Measurements from ENCODE around the gene MUC4. TPM values are rescaled to one million over a fixed set of nuclear protein-coding genes. Genes with fewer than 3 reads are reported as not detected.
"Not testable (repeated sequence)": the region's sequence is repeated elsewhere in the genome, so short reads cannot be mapped to it uniquely, and the experiment has no call there.

MUC4 gene
- total RNA-seq, 2 donors from 2014 or later = 0.34 to 0.42 TPM

DNA sequence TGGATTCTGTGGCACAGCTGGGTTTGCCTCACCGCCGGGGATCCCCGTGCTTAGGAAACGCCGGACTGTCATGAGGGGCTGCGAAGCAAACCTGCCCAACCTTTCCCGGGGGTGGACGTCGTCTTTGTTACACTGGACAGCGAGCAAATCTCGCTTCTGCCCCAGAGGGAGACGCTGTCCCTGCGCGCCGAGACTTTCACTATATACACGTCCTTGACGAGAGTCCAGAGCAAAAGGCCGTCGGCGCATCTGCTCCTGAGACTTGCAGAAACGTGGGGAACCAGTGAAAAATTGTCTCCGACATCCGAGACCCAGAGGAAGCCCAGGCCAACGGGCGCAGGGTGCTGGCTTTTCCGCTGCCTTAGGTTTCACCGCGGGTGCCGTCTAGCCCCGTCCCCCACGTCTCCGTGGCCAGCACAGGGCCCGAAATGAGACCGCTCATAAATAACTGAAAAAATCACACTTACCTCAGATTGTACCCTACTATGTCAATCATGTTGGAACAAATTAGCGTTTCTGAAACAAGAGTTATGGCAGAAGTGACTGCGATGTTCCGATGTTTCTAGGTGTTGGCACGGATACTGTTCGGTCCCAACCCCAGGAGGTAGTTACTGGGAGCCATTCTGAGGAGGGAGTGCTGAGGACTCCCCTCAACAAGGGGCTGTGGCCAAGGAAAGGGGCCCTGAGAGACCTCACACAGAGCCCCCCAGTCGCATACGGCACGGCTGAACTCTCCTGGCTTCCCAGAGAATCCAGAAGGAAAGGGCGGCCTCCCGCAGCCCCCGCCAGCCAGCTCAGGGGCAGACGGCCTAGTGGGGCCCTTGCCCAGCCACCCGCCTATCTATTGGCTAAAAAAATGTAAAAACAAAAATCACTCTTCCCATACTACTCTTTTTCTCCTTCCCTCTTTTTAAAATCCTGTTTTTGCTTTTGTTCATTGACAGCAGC is 14.4 kb upstream of the MUC4 start:
- Mint-ChIP-seq H3K4me1 (ENCODE audit: low read depth) (no peaks in the 10 kb centered on the region), H3K4me3 (no peak overlapping the region), H3K27ac (no peak overlapping the region), H3K36me3 (ENCODE audit: insufficient read depth in 2 of 2) (no peaks in the 10 kb centered on the region), H3K27me3 (ENCODE audit: low read depth) (no peaks in the 10 kb centered on the region), H3K9me3 (no peaks in the 10 kb centered on the region)
- DNase-seq = no peak
- ATAC-seq (replicated peaks in 1 of 2) = no peak

DNA sequence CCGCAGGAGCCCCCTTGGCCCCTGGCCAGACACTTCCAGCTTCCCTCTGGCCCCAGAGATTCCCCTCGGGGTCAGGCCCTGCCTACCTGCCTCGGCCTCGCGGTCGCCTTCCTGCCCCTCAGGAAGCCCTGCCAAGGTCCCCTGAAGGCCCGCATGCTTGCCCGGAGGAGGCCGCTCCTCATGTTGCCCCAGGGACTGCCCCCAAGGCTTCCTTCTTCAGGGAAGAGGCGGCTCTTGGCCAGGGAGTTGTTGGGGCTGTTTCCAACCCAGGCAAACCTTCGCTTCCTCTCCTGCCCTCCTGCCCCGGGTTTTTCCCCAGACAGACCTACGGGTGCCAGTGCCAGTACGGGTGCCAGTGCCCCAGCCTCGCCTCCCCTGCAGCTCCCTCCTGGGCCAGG is 13.5 kb upstream of the MUC4 start:
- no peaks in the 10 kb centered on the region for H3K27me3 Mint-ChIP-seq (ENCODE audit: low read depth)
- no peaks in the 10 kb centered on the region for H3K4me1 Mint-ChIP-seq (ENCODE audit: low read depth)
- H3K9me3 Mint-ChIP-seq = no peaks in the 10 kb centered on the region
- no peak overlapping the region for H3K27ac Mint-ChIP-seq
- no peak overlapping the region for H3K4me3 Mint-ChIP-seq
- H3K36me3 Mint-ChIP-seq (ENCODE audit: insufficient read depth in 2 of 2) = no peaks in the 10 kb centered on the region
- no peak for DNase-seq
- no peak for ATAC-seq (replicated peaks in 1 of 2)

DNA sequence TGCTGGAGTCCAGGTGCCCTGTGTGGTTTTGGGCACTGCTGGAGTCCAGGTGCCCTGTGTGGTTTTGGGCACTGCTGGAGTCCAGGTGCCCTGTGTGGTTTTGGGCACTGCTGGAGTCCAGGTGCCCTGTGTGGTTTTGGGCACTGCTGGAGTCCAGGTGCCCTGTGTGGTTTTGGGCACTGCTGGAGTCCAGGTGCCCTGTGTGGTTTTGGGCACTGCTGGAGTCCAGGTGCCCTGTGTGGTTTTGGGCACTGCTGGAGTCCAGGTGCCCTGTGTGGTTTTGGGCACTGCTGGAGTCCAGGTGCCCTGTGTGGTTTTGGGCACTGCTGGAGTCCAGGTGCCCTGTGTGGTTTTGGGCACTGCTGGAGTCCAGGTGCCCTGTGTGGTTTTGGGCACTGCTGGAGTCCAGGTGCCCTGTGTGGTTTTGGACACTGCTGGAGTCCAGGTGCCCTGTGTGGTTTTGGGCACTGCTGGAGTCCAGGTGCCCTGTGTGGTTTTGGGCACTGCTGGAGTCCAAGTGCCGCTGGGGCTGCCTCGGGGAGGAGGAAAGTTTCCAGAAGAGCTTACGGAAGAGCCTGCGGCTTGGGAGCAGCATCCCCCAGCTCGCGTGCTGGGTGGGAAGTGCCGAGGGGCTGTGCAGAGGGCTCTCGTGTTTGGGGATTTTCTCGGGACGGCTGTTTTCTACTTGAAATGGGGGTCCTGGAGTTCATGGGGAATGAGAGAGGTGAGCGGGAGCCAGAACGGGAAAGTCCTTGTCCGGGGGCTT is 12.9 kb upstream of the MUC4 start:
- ATAC-seq (replicated peaks in 1 of 2); H3K4me1 Mint-ChIP-seq (ENCODE audit: low read depth); DNase-seq; H3K27me3 Mint-ChIP-seq (ENCODE audit: low read depth); H3K4me3 Mint-ChIP-seq; H3K9me3 Mint-ChIP-seq; H3K27ac Mint-ChIP-seq; H3K36me3 Mint-ChIP-seq (ENCODE audit: insufficient read depth in 2 of 2): not testable (repeated sequence)

DNA sequence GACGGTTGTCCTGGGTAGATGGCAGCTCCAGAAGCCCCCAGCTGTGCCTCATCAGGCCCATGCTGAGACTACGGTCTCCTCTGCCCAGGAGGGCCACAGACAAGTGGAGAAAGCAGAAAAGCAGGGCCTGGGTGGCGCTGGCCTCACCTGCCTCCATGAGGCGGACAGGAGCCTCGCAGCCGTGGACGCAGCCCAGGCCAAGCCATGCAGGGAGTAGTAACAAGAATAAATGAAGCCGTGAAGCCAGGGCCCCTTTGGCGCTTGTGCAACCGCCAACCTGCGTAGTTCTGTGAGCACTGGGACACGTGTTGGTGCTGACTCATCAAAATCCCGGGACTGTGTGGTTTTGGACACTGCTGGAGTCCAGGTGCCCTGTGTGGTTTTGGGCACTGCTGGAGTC is 12.3 kb upstream of the MUC4 start:
- no peak for DNase-seq
- Mint-ChIP-seq H3K36me3 (ENCODE audit: insufficient read depth in 2 of 2) (no peaks in the 10 kb centered on the region), H3K27me3 (ENCODE audit: low read depth) (no peaks in the 10 kb centered on the region), H3K27ac (no peak overlapping the region), H3K9me3 (no peaks in the 10 kb centered on the region), H3K4me3 (no peak overlapping the region), H3K4me1 (ENCODE audit: low read depth) (no peaks in the 10 kb centered on the region)
- no peak for ATAC-seq (replicated peaks in 1 of 2)

DNA sequence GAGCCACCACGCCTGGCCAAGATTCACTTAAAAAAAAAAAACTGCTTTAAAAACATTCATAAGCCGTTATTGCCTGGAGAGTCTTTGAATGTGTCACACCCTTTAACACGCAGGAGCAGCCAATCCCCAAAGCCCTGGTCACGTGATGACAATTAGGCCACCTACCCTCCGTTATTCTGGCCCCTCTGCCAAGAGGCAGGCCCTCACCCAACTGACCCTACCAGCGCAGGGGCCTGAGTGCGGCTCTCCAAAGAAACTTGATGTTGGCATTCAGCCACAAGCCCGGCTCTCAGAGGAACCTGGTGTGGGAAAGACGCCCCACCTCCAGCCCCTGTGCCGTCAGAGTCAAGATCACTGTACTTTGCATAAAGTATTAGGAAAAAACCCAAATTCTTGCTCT is 11.6 kb upstream of the MUC4 start:
- no peak overlapping the region for H3K27ac Mint-ChIP-seq
- H3K9me3 Mint-ChIP-seq = no peaks in the 10 kb centered on the region
- no peaks in the 10 kb centered on the region for H3K4me1 Mint-ChIP-seq (ENCODE audit: low read depth)
- no peaks in the 10 kb centered on the region for H3K36me3 Mint-ChIP-seq (ENCODE audit: insufficient read depth in 2 of 2)
- DNase-seq (no peak), ATAC-seq (replicated peaks in 1 of 2) (no peak)
- H3K4me3 Mint-ChIP-seq = no peak overlapping the region
- no peaks in the 10 kb centered on the region for H3K27me3 Mint-ChIP-seq (ENCODE audit: low read depth)

DNA sequence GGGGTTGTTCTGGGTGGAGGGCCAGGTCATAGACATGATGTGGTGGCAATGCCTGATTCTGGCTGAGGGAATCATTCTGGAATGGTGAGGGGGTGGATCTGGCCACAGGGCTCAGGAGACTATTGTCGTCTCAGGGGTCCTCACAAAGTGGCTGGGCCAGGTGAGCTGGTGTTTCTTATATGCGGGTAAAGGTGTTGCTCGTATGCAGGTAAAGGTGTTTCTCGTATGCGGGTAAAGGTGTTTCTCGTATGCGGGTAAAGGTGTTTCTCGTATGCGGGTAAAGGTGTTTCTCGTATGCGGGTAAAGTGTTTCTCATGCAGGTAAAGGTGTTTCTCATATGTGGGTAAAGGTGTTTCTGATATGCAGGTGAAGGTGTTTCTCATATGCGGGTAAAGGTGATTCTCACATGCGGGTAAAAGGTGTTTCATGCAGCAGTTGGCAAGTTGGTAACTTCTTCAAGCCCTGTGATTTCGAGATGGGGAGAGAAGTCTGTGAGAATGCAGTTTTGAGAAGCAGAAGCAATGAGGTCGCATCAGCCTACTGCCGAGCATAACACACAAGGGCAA is 10.5 kb upstream of the MUC4 start:
- no peaks in the 10 kb centered on the region for H3K27me3 Mint-ChIP-seq (ENCODE audit: low read depth)
- DNase-seq = no peak
- H3K9me3 Mint-ChIP-seq = no peaks in the 10 kb centered on the region
- H3K4me3 Mint-ChIP-seq = no peak overlapping the region
- no peaks in the 10 kb centered on the region for H3K36me3 Mint-ChIP-seq (ENCODE audit: insufficient read depth in 2 of 2)
- H3K27ac Mint-ChIP-seq = no peak overlapping the region
- no peak for ATAC-seq (replicated peaks in 1 of 2)
- no peaks in the 10 kb centered on the region for H3K4me1 Mint-ChIP-seq (ENCODE audit: low read depth)

DNA sequence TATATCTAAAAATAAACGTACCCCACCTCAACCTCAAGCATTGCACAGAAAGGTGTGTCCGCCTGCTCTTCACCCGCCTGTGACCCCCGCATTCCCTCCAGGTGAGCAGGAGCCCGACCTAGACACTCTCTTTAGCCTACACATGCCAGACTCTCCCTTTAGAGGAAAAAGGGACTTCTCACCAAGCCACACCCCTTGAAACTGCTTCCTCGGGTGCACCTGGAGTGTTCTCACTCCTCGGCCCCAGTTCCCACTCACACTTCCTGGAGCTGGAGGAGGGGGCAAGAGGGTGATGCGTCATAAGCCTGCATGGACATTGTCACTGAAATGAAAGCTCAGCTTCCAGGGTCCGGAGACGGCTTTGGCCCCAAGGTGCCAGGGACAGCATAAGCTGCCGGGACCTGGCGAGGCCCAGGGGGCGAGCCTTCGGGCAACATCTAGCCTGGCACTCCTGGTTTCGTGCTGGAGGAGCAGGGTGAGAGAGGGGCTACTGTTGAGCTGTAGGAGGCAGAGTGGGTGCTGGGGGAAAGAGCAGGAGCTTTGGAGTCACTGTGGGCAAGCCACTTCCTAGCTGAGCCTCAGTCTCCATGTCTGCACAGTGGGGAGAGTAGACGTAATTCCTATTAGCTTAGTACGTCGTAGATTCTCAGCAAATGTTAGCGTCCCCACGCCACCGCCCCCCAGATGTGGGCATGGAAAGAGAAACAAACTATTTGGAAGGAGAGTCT is 9.8 kb upstream of the MUC4 start:
- H3K27me3 Mint-ChIP-seq (ENCODE audit: low read depth) = no peaks in the 10 kb centered on the region

DNA sequence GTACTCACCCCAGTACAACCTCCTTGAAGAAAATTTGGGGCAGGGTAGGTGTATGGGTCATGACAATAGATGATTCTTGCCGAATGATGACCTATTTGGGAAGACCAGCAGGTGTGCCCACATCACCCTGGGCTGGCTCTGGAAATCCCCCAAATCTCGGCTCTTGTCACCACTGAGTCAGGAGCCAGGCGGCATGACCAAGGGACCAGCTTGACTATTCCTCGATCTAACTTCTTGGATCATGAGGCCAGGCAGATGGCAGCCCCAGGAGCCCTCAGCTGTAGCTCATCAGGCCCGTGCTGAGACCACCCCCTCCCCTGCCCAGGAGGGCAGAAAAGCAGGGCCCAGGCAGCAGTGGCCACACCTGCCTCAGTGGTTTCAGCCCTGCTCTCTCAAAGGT is 9.2 kb upstream of the MUC4 start:
- Mint-ChIP-seq H3K36me3 (ENCODE audit: insufficient read depth in 2 of 2) (no peaks in the 10 kb centered on the region), H3K4me1 (ENCODE audit: low read depth) (no peaks in the 10 kb centered on the region), H3K4me3 (no peak overlapping the region), H3K27ac (no peak overlapping the region), H3K9me3 (no peaks in the 10 kb centered on the region), H3K27me3 (ENCODE audit: low read depth) (no peaks in the 10 kb centered on the region)
- ATAC-seq (replicated peaks in 1 of 2) = no peak
- DNase-seq = no peak

More for the DNA sequence above, 9.8 kb upstream of the MUC4 start:
- Mint-ChIP-seq H3K36me3 (ENCODE audit: insufficient read depth in 2 of 2) (no peaks in the 10 kb centered on the region), H3K4me1 (ENCODE audit: low read depth) (no peaks in the 10 kb centered on the region), H3K9me3 (no peaks in the 10 kb centered on the region), H3K27ac (no peak overlapping the region), H3K4me3 (no peak overlapping the region)
- ATAC-seq (replicated peaks in 1 of 2) (no peak), DNase-seq (no peak)

DNA sequence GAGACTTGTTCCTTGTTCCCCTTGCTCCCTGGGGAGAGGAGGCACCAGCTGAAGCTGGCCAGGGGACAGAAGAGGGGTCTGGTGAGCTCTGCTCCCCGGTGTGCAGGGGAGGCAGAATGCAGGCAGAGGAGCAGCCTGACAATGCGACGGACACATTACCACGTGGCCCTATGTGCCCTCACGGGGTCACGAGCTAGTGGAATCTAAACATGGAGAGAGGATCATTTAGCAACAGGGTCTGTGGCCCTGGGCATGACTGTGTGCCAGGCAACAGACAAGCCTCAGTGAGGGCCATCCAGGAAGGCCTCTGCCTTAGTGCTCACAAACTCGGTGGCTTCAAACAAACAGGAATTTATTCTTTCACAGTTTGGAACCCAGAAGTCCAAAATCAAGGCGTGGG is 8.5 kb upstream of the MUC4 start:
- H3K4me3 Mint-ChIP-seq = no peak overlapping the region
- DNase-seq (no peak), ATAC-seq (replicated peaks in 1 of 2) (no peak)
- H3K27ac Mint-ChIP-seq = no peak overlapping the region
- H3K27me3 Mint-ChIP-seq (ENCODE audit: low read depth) = no peaks in the 10 kb centered on the region
- H3K36me3 Mint-ChIP-seq (ENCODE audit: insufficient read depth in 2 of 2) = no peaks in the 10 kb centered on the region
- H3K9me3 Mint-ChIP-seq = no peaks in the 10 kb centered on the region
- no peaks in the 10 kb centered on the region for H3K4me1 Mint-ChIP-seq (ENCODE audit: low read depth)

DNA sequence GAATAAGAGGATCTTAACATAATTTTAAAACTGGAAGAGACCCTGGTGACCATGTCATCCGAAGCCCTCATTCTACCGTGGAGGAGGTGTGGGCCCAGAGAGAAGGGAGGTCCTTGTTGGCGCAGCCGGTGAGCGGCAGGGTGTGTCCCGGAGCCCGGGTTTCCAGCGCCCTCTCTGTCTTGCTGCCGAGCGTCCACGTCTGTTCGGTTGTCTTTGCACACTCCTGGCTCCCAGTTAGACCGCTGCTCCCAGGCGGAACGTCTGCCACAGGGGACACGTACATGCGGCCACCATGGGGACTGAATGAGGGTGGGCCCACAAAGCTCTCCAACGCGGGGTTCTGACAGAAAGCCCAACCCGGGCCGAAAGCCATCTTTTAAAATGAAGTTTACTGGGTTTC is 6.6 kb upstream of the MUC4 start:
- no peaks in the 10 kb centered on the region for H3K9me3 Mint-ChIP-seq

DNA sequence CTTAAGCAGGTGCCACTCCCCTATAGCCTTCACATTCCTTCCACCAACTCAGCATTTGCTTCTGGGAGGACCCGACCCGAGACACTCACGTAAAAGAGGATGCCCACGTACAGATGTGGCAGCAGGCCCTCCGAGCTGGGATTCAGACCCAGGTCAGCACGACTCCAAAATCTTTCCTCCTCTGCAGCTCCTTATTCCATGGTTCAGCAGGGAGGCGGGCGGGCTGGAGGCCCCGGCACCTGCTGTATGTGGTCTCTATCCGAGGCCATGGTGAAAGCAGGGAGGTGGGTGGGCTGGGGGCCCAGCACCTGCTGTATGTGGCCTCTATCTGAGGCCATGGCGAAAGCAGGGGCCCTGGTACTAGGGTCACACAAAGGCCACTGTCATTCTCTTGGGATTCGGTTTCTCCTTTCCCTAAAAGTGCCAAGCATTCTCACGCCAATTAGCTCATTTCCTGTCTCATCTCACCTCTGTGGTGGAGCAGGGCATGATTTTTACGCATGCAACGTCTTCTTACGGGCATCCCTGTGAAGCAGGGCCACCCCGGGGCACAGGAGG is 5.9 kb upstream of the MUC4 start:
- H3K9me3 Mint-ChIP-seq = no peaks in the 10 kb centered on the region

More for the DNA sequence above, 6.6 kb upstream of the MUC4 start:
- no peak for ATAC-seq (replicated peaks in 1 of 2)
- no peaks in the 10 kb centered on the region for H3K27me3 Mint-ChIP-seq (ENCODE audit: low read depth)
- H3K36me3 Mint-ChIP-seq (ENCODE audit: insufficient read depth in 2 of 2) = no peaks in the 10 kb centered on the region
- H3K27ac Mint-ChIP-seq = no peak overlapping the region
- no peaks in the 10 kb centered on the region for H3K4me1 Mint-ChIP-seq (ENCODE audit: low read depth)
- DNase-seq = no peak
- no peak overlapping the region for H3K4me3 Mint-ChIP-seq

DNA sequence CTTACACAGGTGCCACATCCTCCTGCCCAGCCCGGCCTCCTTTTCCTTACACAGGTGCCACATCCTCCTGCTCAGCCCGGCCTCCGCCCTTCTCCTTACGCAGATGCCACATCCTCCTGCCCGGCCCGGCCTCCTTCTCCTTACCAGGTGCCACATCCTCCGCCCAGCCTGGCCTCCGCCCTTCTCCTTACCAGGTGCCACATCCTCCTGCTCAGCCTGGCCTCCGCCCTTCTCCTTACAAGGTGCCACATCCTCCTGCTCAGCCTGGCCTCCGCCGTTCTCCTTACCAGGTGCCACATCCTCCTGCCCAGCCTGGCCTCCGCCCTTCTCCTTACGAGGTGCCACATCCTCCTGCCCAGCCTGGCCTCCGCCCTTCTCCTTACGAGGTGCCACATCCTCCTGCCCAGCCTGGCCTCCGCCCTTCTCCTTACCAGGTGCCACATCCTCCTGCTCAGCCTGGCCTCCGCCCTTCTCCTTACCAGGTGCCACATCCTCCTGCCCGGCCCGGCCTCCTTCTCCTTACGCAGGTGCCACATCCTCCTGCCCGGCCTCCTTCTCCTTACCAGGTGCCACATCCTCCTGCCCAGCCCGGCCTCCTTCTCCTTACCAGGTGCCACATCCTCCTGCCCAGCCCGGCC is 4.7 kb upstream of the MUC4 start:
- not testable (repeated sequence) for H3K36me3 Mint-ChIP-seq (ENCODE audit: insufficient read depth in 2 of 2); H3K4me3 Mint-ChIP-seq

More for the DNA sequence above, 5.9 kb upstream of the MUC4 start:
- Mint-ChIP-seq H3K4me1 (ENCODE audit: low read depth) (no peaks in the 10 kb centered on the region), H3K36me3 (ENCODE audit: insufficient read depth in 2 of 2) (no peaks in the 10 kb centered on the region), H3K4me3 (no peak overlapping the region), H3K27me3 (ENCODE audit: low read depth) (no peaks in the 10 kb centered on the region), H3K27ac (no peak overlapping the region)
- ATAC-seq (replicated peaks in 1 of 2) = no peak
- DNase-seq = no peak

More for the DNA sequence above, 4.7 kb upstream of the MUC4 start:
- ATAC-seq (replicated peaks in 1 of 2); DNase-seq; H3K4me1 Mint-ChIP-seq (ENCODE audit: low read depth); H3K27ac Mint-ChIP-seq; H3K9me3 Mint-ChIP-seq; H3K27me3 Mint-ChIP-seq (ENCODE audit: low read depth): not testable (repeated sequence)

Measured in activated T-cell treated with anti-CD3 and anti-CD28 coated beads, Interleukin-2, amount 50 U/mL, for 72 hours (primary cell).